Gastrocnemius medialis (tissue), 4 donors: ENCODE data around the gene FAM181A. TPM values are rescaled to one million over a fixed set of nuclear protein-coding genes. Genes with fewer than 3 reads are reported as not detected.

Experiments used
- ATAC-seq, 2 donors: fragments of 150-250 bp; one replicate each; pipeline ENCODE4 v1.9.1; 2016
- DNase-seq, 2 donors: peaks; one replicate each; pipeline ENCODE4 v3.0.0-alpha.2; 2019
- H3K27ac ChIP-seq, 4 donors: fragments of 200-600 bp; sonication (generic); 1 replicate in 1 of 4; 2 replicates in 3 of 4; pipeline ENCODE4 v1.5.1; 2016 to 2018; ENCODE audit warnings: mild to moderate bottlenecking in 2 of 4, moderate library complexity in 1 of 4
- H3K27me3 ChIP-seq, 3 donors: fragments of 200-600 bp; sonication (generic) in 2 of 3; 1 replicate in 1 of 3; 2 replicates in 2 of 3; pipeline versions ENCODE4 v1.5.1 to v1.6.0; 2016 to 2019; ENCODE audit warnings: mild to moderate bottlenecking in 1 of 3, moderate library complexity in 1 of 3
- H3K36me3 ChIP-seq, 2 donors: fragments of 200-600 bp; sonication (generic) in 1 of 2; one replicate each; pipeline ENCODE4 v1.5.1; 2017 to 2018
- H3K4me1 ChIP-seq, 2 donors: fragments of 200-600 bp; sonication (generic) in 1 of 2; one replicate each; pipeline ENCODE4 v1.5.1; 2016 to 2017; ENCODE audit warnings: mild to moderate bottlenecking in 2 of 2
- H3K4me3 ChIP-seq, 4 donors: fragments of 200-600 bp; sonication (generic) in 3 of 4; 1 replicate in 1 of 4; 2 replicates in 3 of 4; pipeline ENCODE4 v1.5.1; 2016 to 2019; ENCODE audit warnings: mild to moderate bottlenecking in 2 of 4
- H3K9me3 ChIP-seq, 3 donors: fragments of 200-600 bp; sonication (generic) in 2 of 3; 1 replicate in 1 of 3; 2 replicates in 2 of 3; pipeline ENCODE4 v1.5.1; 2016 to 2019
- CTCF ChIP-seq, 5 experiments: fragments of 450-650 bp in 3 of 5; fragments of 200-600 bp in 2 of 5; sonication (generic) in 2 of 5; IDR thresholded peaks in 4 of 5; conservative IDR thresholded peaks in 1 of 5; 1 replicate in 4 of 5; 2 replicates in 1 of 5; pipeline ENCODE4 v1.5.1; 2016 to 2019; ENCODE audit warnings: antibody characterized with exemption in 5 of 5, mild to moderate bottlenecking in 3 of 5, moderate library complexity in 3 of 5
- POLR2A ChIP-seq, 2 donors: fragments of 450-650 bp; IDR thresholded peaks; one replicate each; pipeline ENCODE4 v1.6.1; 2017; ENCODE audit warnings: antibody characterized with exemption in 2 of 2, mild to moderate bottlenecking in 2 of 2, moderate library complexity in 2 of 2
- in situ Hi-C, 4 donors: fragments of 200-750 bp; cut with MboI; loops; one replicate each; pipeline versions ENCODE4 v1.15.0 to v1.8.0; 2017; ENCODE audit warnings: low sequenced_read_pairs in 4 of 4
- intact Hi-C: fragments of 100-400 bp; cut with DNase I; formaldehyde crosslinking; loops from one replicate; pipeline ENCODE4 v1.15.1; 2023; ENCODE audit warnings: low total_unique reads
- total RNA-seq, 4 donors: library from RNA; depleted of rRNA; stranded (reverse); fragments of >200 nt; gene quantifications; one replicate each; pipeline versions ENCODE4 v1.1.0 to v1.2.3, GENCODE V29; 2016

The FAM181A gene
- total RNA-seq, 4 donors from 2014 or later, result not detected

GRCh38 chr14:93953739-93954515 lies 26.8 kb downstream of the FAM181A start:
- Histone ChIP-seq H3K36me3 (peaks cover 0 to 66% of the 10 kb centered on the region in 2 donors), H3K4me3 (no peak overlapping the region), H3K27me3 (no peaks in the 10 kb centered on the region), H3K9me3 (no peaks in the 10 kb centered on the region), H3K27ac (peak overlapping the region; percentile 97 to 100 (median 98)), H3K4me1 (peaks cover 67 to 90% of the 10 kb centered on the region in 2 donors)
- no peak for DNase-seq
- TF ChIP-seq CTCF (IDR thresholded peaks at IDR 0.05 in 4 of 5, conservative IDR thresholded peaks at IDR 0.05 in 1 of 5) (no peak), POLR2A (IDR thresholded peaks at IDR 0.05) (no peak)
- in situ Hi-C loops (no loop called here), intact Hi-C loops (no loop called here)
- ATAC-seq, result no peak

GRCh38 chr14:93954516-93954830 lies 27.3 kb downstream of the FAM181A start:
- H3K4me1 ChIP-seq, result peaks cover 66 to 90% of the 10 kb centered on the region in 2 donors
- no peaks in the 10 kb centered on the region for H3K27me3 ChIP-seq
- H3K4me3 ChIP-seq, result no peak overlapping the region
- H3K36me3 ChIP-seq, result peaks cover 0 to 62% of the 10 kb centered on the region in 2 donors
- no peak for DNase-seq
- H3K9me3 ChIP-seq, result no peaks in the 10 kb centered on the region
- ATAC-seq, result no peak
- TF ChIP-seq CTCF (IDR thresholded peaks at IDR 0.05 in 4 of 5, conservative IDR thresholded peaks at IDR 0.05 in 1 of 5) (no peak), POLR2A (IDR thresholded peaks at IDR 0.05) (no peak)
- intact Hi-C loops, result no loop called here
- in situ Hi-C loops, result no loop called here
- H3K27ac ChIP-seq, result peak overlapping the region; percentile 97 to 100 (median 98)

DNA sequence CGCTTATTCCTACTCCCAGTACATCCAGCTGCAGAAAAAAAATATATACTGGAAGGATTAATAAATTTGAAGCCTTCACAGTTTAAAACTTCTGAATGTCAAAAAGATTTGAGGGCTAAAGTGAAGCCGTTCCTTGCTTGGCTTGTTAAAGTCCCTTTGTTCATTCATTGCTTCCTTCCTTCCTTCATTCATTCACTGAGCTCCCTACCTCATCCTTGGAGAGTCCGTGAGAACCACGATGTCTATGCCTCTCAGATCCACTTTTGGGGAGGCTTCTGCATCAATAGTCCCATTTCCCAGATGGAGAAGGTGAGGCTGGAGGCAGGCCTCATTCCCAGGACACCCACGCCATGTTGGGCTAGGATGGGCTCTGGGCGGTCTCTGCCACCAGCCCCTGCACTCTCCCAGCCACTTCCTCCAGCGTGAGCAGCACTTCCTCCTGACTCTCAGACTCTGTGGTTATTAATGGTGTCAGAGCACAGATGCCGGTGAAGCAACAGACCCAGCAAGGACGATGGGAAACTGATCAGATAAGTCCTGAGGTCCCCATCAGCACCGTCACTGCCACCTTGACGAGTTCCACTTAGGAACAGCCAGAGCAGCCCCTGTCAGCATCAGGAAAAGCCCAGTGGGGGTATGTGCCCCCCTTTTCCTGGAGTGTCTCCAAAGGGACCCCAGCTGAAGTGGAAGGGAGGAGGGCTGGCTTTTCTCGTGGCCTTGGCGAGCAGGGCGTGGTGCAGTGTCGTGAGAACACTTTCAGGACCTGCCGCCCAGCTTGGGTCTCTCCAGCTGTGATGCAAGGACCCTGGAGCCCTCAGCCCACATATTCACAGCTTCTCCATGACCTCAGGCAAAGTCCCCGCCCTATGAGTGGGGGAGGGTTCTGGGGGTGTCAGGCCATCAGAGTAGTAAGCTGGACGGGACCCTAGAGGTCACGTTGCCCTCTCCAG lies 28.0 kb downstream of the FAM181A start:
- TF ChIP-seq CTCF (IDR thresholded peaks at IDR 0.05 in 4 of 5, conservative IDR thresholded peaks at IDR 0.05 in 1 of 5), result no peak
- ATAC-seq, result no peak
- peak overlapping the region; percentile 97 to 100 (median 98) for H3K27ac ChIP-seq

DNA sequence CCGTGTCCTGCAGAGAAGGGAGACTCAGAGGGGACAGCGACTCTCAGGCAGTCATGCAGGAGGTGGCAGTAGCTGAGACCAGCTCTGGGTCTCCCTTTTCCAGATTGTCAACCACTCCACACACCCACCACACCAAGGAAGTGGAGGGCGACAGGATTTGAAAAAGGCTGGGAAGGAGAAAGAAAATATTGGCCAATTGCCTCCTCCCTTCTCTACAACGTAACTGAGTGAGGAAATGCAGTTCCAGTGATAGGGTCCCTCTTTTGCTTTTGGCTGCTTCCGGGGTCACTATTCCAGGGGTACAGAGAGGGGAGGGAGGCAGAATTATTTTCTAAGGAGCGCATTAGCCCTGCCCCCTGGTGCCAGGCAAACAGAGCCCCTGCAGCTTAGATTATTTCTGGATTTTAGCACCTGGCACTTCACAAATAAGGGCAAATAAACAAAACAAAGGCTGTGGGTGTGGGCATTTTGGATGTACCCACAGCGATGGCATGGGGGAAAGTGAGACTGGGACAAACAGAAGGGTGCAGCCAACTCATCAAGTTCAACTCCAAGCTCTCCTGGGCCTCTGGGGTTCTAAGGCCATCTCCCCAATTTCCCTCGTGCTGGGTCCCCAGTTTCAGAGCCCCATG lies 28.8 kb downstream of the FAM181A start:
- H3K9me3 ChIP-seq, result no peaks in the 10 kb centered on the region
- intact Hi-C loops, result loop anchor here (5.0 kb wide), 1 partner anchor 41 kb away; the partner anchor contains the start of gene CCDC197
- peak overlapping the region; percentile 97 to 100 (median 98) for H3K27ac ChIP-seq
- H3K27me3 ChIP-seq, result no peaks in the 10 kb centered on the region
- TF ChIP-seq POLR2A (IDR thresholded peaks at IDR 0.05), result no peak
- TF ChIP-seq CTCF (IDR thresholded peaks at IDR 0.05 in 4 of 5, conservative IDR thresholded peaks at IDR 0.05 in 1 of 5), result no peak
- in situ Hi-C loops, result no loop called here
- H3K36me3 ChIP-seq, result peaks cover 0 to 47% of the 10 kb centered on the region in 2 donors
- H3K4me1 ChIP-seq, result peaks cover 71 to 93% of the 10 kb centered on the region in 2 donors
- DNase-seq (no peak), ATAC-seq (no peak)
- H3K4me3 ChIP-seq, result no peak overlapping the region

More for the DNA sequence above, 28.0 kb downstream of the FAM181A start:
- Histone ChIP-seq H3K27me3 (no peaks in the 10 kb centered on the region), H3K9me3 (no peaks in the 10 kb centered on the region), H3K4me1 (peaks cover 65 to 89% of the 10 kb centered on the region in 2 donors), H3K4me3 (no peak overlapping the region), H3K36me3 (peaks cover 0 to 55% of the 10 kb centered on the region in 2 donors)
- peak in 1 of 2 donors; percentile 37 for DNase-seq
- intact Hi-C loops (loop anchor here (5.0 kb wide), 1 partner anchor 42 kb away; the partner anchor contains the start of gene CCDC197), in situ Hi-C loops (no loop called here)
